GM19025 (cell line): ENCODE measurements around the gene PREB.
"Not testable (repeated sequence)": the region's sequence is repeated elsewhere in the genome, so short reads cannot be mapped to it uniquely, and the experiment has no call there.

Experiments used
- ATAC-seq: cut with Tn5 transposase; IDR thresholded peaks from one replicate; pipeline ENCODE4 v1.9.1; 2021; ENCODE audit warnings: mild to moderate bottlenecking, low read depth, moderate library complexity; ENCODE audit not compliant: unreplicated experiment

The PREB gene

DNA sequence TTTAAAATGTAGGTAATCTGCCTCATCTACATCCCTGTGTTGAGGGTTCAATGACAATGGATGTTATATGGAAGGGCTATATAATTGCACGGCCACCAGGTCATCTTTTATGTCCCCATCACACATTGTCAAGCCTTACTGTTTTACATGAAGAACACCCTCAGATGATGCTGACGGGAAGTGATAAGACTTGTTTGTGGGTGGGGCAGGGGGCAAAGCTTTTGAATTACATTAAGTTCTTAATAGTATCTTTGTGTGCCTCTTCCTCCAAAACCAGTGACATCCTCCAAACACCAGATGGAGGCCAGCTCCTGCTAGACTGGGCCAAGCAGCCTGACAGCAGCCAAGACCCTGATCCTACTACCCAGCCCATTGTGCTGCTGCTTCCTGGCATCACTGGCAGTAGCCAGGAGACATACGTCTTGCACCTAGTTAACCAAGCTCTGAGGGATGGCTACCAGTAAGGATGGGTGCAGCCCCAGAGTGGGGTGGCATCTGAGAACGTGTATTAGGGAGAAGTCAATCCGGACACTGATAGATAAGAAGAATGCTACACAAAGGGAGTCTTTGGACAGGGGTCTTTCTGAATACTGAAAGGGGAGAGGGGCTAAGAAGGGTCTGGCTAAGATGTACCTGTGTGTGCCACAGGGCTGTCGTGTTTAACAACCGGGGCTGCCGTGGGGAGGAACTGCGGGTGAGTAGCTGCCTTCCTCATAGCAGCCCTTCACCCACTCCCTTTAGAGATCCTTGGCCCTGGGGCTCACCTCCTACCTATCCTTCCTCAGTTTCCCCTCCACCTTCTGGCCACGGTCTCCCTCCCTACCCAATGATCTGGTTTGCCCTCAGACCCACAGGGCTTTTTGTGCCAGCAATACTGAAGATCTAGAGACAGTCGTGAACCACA, 5.5 kb downstream of the PREB start:
- no peak for ATAC-seq

GRCh38 chr2:27127883-27128667, 6.4 kb downstream of the PREB start:
- ATAC-seq = no peak

DNA sequence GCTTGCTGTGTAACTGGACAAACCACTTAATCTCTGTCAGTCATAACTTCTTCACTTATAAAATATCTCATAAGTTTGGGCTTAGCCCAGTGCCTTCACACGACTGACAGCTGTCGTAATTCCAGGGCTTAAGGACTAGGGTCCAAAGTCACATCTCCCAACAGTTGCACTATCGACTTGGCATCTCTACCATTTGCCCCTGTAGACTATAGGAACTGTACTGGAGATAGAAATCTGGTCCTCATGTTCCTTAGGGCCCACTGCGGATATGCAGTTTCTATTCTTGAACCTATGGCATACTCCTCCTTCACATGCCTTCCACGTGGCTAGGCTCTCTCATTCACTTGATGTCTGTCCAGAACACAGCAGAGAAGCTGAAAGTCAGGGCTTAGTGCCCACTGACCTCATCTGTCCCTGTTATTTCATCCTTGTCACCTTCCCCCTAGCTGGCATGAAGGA, 8.2 kb downstream of the PREB start:
- no peak for ATAC-seq

GRCh38 chr2:27125104-27125503, 9.3 kb downstream of the PREB start:
- ATAC-seq = no peak

- no peak for ATAC-seq
Observed at GRCh38 chr2:27123302-27124150, 10.9 kb downstream of the PREB start, which contains the start of gene ABHD1. TSS of gene ABHD1 (plus strand) at chr2:27123815. CDS start at chr2:27123949, 134 bp downstream.

- ATAC-seq = no peak
Observed at GRCh38 chr2:27122791-27123190, 11.6 kb downstream of the PREB start.

DNA sequence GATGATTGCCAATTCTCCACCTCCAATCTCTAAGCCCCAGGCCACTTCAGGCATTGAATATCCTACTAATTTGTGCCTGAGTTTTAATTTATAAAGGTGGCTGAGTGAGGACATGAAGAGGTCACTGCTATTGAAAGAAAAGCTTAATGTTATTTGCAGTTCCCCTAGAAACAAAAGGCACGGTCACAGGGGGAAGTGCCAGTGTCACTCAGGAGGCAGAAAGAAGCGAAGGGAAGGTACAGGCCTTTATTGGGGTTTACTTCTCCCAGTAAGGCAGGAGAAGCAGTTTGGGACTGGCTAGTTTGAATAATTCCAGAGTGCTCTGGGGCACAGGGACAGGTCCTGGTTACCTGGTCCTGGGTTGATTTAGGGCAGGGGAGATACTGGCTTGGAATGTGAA, 12.5 kb downstream of the PREB start:
- ATAC-seq = no peak

DNA sequence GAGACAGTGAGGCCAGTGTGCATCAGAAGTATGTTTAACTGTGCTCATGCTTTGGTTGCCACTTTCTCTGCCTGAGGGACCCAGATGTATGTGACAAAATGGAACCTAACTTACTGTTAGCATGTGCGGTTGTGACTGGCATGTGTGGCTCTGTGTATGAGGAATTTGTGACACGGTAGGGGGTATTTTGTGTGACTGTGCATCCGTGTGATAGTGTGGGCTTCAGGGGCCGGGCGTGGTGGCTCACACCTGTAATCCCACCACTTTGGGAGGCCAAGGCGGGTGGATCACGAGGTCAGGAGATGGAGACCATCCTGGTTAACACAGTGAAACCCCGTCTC, 15.1 kb downstream of the PREB start:
- not testable (repeated sequence) for ATAC-seq

- no peak for ATAC-seq
Observed at GRCh38 chr2:27118525-27119329, 15.7 kb downstream of the PREB start, which contains the start of gene CGREF1. TSS of gene CGREF1 (minus strand) at chr2:27119128. CDS start at chr2:27104366, 14,762 bp downstream.

DNA sequence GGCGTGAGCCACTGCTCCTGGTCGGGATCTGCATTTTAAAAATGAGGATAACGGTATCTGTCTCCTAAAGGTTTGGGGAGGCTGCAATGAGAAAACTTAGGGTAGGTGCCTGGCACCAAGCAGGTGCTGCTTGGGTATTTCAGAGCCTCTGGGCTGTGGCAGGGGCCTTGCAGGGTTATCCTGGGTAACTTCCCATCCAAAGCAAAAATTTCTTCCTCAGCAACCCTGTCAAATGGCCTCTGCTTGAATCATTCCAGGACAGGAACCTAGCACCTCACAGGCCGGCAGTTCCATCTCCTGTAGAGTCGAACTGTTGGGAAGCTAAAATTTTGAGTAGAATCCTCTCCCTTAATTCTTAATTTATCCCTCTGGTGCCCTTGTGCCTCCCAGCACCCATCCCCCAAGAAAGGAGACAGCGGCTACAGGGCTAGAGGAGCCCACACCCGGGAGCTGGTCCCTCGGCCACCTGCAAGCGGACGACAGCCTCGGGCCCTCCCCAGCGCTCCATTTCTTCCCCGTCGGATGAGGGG, 16.4 kb downstream of the PREB start:
- no peak for ATAC-seq

DNA sequence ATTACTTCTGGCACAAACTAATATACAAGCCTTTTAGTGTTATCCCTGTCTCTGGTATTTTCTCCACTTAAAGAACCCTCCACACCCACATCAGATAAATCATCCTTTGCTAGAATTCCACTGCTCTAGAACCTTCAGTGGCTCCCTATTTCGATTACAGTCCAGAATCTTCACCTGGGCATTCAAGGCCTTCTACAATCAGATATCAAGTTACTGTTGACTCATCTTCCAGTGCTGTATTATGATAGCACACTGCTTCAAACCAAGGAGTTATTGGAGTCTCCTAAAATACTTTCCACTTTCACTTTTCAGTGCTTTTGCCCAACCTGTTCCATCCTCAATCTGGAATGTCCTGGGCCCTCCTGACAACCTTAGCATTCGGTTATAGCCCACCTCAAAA, 18.9 kb downstream of the PREB start:
- no peak for ATAC-seq

DNA sequence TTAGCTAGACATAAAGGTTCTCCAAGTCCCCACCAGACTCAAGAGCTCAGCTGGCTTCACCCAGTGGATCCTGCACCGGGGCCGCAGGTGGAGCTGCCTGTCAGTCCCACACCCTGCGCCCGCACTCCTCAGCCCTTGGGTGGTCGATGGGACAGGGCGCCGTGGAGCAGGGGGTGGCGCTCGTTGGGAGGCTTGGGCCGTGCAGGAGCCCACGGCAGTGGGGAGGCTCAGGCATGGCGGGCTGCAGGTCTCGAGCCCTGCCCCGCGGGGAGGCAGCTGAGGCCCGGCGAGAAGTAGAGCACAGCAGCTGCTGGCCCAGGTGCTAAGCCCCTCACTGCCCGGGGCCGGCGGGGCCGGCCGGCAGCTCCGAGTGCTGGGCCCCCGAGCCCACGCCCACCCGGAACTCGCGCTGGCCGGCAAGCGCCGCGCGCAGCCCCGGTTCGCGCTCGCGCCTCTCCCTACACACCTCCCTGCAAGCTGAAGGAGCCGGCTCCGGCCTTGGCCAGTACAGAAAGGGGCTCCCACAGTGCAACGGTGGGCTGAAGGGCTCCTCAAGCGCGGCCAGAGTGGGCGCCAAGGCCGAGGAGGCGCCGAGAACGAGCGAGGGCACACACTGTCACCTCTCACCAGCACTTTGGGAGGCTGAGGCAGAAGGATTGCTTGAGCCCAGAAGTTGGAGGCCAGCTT, 22.9 kb downstream of the PREB start:
- ATAC-seq = not testable (repeated sequence)

DNA sequence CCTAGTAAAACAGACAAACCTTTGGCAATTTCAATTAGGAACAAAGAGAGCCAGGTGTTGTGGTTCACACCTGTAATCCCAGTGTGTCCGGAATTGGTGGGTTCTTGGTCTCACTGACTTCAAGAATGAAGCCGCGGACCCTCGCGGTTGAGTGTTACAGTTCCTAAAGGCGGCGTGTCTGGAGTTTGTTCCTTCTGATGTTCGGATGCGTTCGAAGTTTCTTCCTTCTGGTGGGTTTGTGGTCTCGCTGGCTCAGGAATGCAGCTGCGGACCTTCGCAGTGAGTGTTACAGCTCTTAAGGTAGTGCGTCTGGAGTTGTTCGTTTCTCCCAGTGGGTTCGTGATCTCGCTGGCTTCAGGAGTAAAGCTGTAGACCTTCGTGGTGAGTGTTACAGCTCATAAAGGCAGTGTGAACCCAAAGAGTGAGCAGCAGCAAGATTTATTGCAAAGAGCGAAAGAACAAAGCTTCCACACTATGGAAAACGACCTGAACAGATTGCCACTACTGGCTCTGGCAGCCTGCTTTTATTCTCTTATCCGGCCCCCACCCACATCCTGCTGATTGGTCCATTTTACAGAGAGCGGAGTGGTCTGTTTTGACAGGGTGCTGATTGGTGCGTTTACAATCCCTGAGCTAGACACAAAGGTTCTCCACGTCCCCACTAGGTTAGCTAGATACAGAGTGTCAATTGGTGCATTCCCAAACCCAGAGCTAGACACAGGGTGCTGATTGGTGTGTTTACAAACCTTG, 23.7 kb downstream of the PREB start:
- ATAC-seq = not testable (repeated sequence)

DNA sequence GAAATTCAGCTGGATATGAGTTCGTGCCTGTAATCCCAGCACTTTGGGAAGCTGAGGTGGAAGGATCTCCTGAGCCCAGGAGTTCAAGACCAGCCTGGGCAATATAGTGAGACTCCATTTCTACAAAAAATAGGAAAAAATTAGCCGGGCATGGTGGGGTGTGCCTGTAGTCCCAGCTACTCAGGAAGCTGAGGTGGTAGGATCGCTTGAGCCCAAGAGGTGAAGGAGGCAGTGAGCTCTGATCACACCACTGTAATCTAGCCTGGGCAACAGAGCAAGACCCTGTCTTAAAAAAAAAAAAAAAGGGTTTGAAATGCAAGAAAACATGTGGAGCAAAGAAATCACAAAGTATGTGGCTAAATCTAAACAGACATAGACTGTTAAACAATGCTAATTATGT, 25.4 kb downstream of the PREB start:
- no peak for ATAC-seq

DNA sequence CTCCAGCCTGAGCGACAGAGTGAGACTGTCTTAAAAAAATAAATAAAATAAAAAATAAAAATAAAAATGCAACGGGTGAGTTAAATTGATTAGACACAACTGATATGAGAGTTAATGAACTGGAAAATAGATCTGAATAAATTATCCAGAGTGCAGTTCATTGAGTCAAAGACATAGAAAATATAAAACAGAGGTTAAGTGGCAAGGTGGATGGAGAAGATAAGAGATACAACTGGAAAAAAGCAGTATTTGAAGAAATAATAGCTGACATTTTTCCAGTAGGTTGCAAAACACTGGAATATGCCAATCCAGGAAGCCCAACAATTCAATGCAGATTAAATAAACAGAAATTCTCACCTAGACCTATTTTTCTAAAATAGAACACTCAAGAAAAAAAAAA, 26.2 kb downstream of the PREB start:
- ATAC-seq = no peak

- no peak for ATAC-seq
Observed at GRCh38 chr2:27105981-27106380, 28.5 kb downstream of the PREB start.

DNA sequence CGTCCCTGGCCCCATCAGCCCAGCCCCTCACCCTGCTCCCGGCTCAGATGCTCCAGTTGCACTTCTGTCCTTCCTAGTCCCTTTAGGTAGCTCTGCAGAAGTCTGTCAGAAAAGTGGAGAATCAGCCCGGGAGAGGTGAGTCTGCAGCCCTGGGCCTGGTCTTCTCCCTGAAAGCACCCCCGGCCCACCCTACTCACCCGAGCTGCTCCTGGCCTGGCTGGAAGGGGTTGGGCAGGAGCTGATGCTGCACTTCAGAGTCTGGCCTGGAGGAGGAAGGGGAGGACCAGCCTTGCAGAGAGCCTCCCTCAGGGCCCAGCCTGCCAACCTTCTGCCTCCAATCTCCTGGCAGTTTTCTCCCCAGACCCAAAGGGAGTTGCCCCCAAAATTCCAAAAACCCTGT, 32.1 kb downstream of the PREB start:
- no peak for ATAC-seq

DNA sequence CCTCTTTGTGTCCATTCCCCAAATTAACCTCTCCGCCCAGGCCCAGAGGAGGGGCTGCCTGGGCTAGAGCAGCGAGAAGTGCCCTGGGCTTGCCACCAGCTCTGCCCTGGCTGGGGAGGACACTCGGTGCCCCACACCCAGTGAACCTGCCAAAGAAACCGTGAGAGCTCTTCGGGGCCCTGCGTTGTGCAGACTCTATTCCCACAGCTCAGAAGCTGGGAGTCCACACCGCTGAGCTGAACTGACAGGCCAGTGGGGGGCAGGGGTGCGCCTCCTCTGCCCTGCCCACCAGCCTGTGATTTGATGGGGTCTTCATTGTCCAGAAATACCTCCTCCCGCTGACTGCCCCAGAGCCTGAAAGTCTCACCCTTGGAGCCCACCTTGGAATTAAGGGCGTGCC, 34.4 kb downstream of the PREB start:
- no peak for ATAC-seq
